ENCODE measurements around the gene AP2S1.

DNA sequence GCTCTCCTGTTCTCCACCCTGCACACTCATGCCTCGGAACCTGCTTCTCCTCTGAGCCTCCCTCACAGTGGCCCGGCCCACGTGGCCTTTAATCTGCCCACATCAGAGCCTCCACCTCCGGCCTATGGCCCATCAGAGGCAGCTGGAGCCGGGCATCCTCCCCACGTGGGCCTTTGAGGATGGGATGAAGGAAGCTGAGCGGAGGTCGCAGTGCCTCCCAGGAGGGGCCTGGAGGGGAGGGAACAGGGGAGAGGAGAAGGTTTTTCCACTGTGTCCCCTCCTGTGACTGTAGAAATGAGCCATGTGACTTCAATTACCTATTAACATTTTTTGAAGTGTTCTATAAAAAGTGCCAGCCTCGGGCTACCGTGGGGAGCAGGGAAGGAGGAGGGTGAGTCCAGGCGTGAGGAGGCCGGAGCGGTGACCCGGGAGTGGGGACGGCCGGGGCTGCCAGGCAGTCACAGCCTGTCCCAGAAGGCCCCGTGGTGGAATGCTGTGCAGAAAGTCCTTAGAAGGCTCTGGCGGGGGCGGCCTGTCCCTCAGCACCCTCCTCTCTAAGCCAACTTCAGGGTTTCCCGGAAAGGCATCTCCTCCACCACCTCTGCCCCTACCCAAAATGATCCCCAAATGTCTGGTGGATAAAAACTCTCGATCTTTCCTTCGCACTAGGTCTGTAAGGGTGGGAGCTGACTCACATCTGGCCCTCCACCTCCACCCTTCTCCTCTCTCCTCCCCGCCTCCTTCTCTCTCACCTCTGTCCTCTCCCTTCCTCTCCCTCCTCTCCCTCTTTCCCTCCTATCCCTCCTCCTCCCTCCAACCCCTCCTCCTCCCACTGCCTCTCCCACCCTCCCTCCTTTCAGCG, 37.4 kb downstream of the AP2S1 start:
- TF ChIP-seq ZNF157 (tag by site-specific recombination; IDR thresholded peaks at IDR 0.05) (no peak), YY2 (tag by site-specific recombination; IDR thresholded peaks at IDR 0.05) (no peak), TCF7L2 (IDR thresholded peaks at IDR 0.05; ENCODE audit: borderline replicate concordance, low read depth, low read length) (no peak), ZNF140 (tag by site-specific recombination; IDR thresholded peaks at IDR 0.05) (no peak), ZNF174 (tag by site-specific recombination; IDR thresholded peaks at IDR 0.05) (no peak), HOXA7 (CRISPR knock-in tag; IDR thresholded peaks at IDR 0.05; ENCODE audit: borderline replicate concordance) (no peak), ZNF555 (tag by site-specific recombination; conservative IDR thresholded peaks at IDR 0.05) (no peak), ZNF274 (IDR thresholded peaks at IDR 0.05; ENCODE audit: low read length) (no peak), ZNF274 (tag by site-specific recombination; IDR thresholded peaks at IDR 0.05; ENCODE audit: borderline replicate concordance) (no peak)
- TF ChIP-seq, protein P1, sequence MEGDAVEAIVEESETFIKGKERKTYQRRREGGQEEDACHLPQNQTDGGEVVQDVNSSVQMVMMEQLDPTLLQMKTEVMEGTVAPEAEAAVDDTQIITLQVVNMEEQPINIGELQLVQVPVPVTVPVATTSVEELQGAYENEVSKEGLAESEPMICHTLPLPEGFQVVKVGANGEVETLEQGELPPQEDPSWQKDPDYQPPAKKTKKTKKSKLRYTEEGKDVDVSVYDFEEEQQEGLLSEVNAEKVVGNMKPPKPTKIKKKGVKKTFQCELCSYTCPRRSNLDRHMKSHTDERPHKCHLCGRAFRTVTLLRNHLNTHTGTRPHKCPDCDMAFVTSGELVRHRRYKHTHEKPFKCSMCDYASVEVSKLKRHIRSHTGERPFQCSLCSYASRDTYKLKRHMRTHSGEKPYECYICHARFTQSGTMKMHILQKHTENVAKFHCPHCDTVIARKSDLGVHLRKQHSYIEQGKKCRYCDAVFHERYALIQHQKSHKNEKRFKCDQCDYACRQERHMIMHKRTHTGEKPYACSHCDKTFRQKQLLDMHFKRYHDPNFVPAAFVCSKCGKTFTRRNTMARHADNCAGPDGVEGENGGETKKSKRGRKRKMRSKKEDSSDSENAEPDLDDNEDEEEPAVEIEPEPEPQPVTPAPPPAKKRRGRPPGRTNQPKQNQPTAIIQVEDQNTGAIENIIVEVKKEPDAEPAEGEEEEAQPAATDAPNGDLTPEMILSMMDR (tag by site-specific recombination; IDR thresholded peaks at IDR 0.05), result no peak
- TF ChIP-seq, protein P2, sequence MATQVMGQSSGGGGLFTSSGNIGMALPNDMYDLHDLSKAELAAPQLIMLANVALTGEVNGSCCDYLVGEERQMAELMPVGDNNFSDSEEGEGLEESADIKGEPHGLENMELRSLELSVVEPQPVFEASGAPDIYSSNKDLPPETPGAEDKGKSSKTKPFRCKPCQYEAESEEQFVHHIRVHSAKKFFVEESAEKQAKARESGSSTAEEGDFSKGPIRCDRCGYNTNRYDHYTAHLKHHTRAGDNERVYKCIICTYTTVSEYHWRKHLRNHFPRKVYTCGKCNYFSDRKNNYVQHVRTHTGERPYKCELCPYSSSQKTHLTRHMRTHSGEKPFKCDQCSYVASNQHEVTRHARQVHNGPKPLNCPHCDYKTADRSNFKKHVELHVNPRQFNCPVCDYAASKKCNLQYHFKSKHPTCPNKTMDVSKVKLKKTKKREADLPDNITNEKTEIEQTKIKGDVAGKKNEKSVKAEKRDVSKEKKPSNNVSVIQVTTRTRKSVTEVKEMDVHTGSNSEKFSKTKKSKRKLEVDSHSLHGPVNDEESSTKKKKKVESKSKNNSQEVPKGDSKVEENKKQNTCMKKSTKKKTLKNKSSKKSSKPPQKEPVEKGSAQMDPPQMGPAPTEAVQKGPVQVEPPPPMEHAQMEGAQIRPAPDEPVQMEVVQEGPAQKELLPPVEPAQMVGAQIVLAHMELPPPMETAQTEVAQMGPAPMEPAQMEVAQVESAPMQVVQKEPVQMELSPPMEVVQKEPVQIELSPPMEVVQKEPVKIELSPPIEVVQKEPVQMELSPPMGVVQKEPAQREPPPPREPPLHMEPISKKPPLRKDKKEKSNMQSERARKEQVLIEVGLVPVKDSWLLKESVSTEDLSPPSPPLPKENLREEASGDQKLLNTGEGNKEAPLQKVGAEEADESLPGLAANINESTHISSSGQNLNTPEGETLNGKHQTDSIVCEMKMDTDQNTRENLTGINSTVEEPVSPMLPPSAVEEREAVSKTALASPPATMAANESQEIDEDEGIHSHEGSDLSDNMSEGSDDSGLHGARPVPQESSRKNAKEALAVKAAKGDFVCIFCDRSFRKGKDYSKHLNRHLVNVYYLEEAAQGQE (tag by site-specific recombination; IDR thresholded peaks at IDR 0.05), result no peak
- TF ChIP-seq, protein P3, sequence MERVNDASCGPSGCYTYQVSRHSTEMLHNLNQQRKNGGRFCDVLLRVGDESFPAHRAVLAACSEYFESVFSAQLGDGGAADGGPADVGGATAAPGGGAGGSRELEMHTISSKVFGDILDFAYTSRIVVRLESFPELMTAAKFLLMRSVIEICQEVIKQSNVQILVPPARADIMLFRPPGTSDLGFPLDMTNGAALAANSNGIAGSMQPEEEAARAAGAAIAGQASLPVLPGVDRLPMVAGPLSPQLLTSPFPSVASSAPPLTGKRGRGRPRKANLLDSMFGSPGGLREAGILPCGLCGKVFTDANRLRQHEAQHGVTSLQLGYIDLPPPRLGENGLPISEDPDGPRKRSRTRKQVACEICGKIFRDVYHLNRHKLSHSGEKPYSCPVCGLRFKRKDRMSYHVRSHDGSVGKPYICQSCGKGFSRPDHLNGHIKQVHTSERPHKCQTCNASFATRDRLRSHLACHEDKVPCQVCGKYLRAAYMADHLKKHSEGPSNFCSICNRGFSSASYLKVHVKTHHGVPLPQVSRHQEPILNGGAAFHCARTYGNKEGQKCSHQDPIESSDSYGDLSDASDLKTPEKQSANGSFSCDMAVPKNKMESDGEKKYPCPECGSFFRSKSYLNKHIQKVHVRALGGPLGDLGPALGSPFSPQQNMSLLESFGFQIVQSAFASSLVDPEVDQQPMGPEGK (tag by site-specific recombination; IDR thresholded peaks at IDR 0.05), result 0 out of 2 replicates have a peak, but pooled peaks have one; percentile 31
- TF ChIP-seq, protein P4, sequence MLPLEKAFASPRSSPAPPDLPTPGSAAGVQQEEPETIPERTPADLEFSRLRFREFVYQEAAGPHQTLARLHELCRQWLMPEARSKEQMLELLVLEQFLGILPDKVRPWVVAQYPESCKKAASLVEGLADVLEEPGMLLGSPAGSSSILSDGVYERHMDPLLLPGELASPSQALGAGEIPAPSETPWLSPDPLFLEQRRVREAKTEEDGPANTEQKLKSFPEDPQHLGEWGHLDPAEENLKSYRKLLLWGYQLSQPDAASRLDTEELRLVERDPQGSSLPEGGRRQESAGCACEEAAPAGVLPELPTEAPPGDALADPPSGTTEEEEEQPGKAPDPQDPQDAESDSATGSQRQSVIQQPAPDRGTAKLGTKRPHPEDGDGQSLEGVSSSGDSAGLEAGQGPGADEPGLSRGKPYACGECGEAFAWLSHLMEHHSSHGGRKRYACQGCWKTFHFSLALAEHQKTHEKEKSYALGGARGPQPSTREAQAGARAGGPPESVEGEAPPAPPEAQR (tag by site-specific recombination; IDR thresholded peaks at IDR 0.05), result 0 out of 2 replicates have a peak, but pooled peaks have one; percentile 50
- TF ChIP-seq, protein P5, sequence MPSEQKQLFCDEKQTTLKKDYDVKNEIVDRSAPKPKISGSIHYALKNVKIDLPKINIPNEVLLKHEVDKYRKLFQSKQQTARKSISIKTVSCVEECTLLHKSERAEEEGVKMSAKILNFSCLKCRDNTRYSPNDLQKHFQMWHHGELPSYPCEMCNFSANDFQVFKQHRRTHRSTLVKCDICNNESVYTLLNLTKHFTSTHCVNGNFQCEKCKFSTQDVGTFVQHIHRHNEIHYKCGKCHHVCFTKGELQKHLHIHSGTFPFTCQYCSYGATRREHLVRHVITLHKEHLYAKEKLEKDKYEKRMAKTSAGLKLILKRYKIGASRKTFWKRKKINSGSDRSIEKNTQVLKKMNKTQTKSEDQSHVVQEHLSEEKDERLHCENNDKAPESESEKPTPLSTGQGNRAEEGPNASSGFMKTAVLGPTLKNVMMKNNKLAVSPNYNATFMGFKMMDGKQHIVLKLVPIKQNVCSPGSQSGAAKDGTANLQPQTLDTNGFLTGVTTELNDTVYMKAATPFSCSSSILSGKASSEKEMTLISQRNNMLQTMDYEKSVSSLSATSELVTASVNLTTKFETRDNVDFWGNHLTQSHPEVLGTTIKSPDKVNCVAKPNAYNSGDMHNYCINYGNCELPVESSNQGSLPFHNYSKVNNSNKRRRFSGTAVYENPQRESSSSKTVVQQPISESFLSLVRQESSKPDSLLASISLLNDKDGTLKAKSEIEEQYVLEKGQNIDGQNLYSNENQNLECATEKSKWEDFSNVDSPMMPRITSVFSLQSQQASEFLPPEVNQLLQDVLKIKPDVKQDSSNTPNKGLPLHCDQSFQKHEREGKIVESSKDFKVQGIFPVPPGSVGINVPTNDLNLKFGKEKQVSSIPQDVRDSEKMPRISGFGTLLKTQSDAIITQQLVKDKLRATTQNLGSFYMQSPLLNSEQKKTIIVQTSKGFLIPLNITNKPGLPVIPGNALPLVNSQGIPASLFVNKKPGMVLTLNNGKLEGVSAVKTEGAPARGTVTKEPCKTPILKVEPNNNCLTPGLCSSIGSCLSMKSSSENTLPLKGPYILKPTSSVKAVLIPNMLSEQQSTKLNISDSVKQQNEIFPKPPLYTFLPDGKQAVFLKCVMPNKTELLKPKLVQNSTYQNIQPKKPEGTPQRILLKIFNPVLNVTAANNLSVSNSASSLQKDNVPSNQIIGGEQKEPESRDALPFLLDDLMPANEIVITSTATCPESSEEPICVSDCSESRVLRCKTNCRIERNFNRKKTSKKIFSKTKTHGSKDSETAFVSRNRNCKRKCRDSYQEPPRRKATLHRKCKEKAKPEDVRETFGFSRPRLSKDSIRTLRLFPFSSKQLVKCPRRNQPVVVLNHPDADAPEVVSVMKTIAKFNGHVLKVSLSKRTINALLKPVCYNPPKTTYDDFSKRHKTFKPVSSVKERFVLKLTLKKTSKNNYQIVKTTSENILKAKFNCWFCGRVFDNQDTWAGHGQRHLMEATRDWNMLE (tag by site-specific recombination; conservative IDR thresholded peaks at IDR 0.05; ENCODE audit: low read depth), result no peak

Measured in HEK293 (cell line).